ENCODE results near the gene BRAT1. TPM values are rescaled to one million over a fixed set of nuclear protein-coding genes. Genes with fewer than 3 reads are reported as not detected.

The BRAT1 gene
- total and polyA plus RNA-seq, 7 donors, result 9.6 to 25.9 (median 20.0) TPM

DNA sequence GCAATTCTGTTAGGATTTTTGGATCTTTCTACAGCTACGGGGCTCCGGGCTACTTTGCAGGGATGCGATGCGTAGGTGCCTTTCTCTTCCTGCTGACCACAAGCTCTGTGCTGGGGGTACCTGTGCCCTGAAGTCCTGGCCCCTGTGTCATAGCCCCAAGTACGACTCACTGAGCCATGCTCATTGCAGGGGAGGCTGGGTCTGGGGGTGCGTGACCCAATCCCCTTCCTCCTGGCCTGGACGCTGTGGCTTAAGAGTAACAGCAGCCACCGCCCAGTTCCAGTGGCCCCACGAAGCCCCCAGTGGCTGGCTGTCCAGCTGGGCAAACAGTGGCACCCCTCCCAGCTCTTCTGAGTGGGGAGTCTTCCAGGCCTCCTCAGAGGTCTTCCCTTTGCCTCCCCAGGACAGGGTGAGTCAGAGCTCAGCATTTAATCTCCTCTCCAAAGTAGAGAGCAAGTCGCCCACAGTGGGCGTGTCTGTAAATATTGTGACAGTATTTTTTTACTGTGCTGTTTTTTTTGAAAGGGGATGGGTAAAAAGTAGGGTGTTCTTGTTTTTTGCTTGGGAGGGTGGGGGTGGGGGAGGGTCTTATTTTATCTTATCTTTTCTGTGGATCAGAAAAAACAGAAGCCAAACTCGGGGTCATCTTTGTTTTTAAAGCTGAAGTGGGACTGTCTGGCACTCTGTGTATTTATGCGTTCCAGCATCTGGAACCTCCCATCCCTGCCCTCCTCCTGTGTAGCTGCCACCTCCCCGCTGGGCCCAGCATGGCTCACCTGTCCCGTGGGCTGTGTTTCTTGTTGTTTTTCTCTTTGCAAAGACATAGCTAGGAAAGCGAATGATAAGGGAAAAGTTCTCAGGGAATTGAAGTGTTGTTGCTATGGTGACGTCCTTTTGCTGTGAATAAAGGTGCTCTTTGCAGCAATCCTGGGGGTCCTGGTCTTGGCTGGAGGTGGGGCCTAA, 27.5 kb downstream of the BRAT1 start:
- intact Hi-C loops (cut with DNase I), result no loop called here
- Histone ChIP-seq H3K4me3 (no peak overlapping the region), H3K27ac (peak overlapping the region in 2 of 4 donors; percentile 61 to 70), H3K9me3 (no peaks in the 10 kb centered on the region), H3K36me3 (no peaks in the 10 kb centered on the region), H3K4me1 (peaks cover 0 to 46% (median 27%) of the 10 kb centered on the region in 4 donors), H3K27me3 (peaks cover 19 to 72% (median 47%) of the 10 kb centered on the region in 3 donors)
- TF ChIP-seq EP300 (IDR thresholded peaks at IDR 0.05) (no peak), POLR2AphosphoS5 (IDR thresholded peaks at IDR 0.05) (no peak), POLR2A (IDR thresholded peaks at IDR 0.05) (no peak)
- TF ChIP-seq, protein P1, sequence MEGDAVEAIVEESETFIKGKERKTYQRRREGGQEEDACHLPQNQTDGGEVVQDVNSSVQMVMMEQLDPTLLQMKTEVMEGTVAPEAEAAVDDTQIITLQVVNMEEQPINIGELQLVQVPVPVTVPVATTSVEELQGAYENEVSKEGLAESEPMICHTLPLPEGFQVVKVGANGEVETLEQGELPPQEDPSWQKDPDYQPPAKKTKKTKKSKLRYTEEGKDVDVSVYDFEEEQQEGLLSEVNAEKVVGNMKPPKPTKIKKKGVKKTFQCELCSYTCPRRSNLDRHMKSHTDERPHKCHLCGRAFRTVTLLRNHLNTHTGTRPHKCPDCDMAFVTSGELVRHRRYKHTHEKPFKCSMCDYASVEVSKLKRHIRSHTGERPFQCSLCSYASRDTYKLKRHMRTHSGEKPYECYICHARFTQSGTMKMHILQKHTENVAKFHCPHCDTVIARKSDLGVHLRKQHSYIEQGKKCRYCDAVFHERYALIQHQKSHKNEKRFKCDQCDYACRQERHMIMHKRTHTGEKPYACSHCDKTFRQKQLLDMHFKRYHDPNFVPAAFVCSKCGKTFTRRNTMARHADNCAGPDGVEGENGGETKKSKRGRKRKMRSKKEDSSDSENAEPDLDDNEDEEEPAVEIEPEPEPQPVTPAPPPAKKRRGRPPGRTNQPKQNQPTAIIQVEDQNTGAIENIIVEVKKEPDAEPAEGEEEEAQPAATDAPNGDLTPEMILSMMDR (IDR thresholded peaks at IDR 0.05), result no peak
- WGBS, 2 donors, result 45 to 61% methylated on average over 17 of the region's 17 CpGs
- DNase-seq, result no peak

GRCh38 chr7:2526659-2527504, 28.4 kb downstream of the BRAT1 start:
- peaks cover 25 to 81% (median 56%) of the 10 kb centered on the region in 3 donors for H3K27me3 ChIP-seq
- TF ChIP-seq, protein P1 (IDR thresholded peaks at IDR 0.05), result no peak
- TF ChIP-seq POLR2AphosphoS5 (IDR thresholded peaks at IDR 0.05), result no peak
- TF ChIP-seq POLR2A (IDR thresholded peaks at IDR 0.05), result no peak
- no peak for TF ChIP-seq EP300 (IDR thresholded peaks at IDR 0.05)

GRCh38 chr7:2525658-2526630, 29.4 kb downstream of the BRAT1 start:
- Histone ChIP-seq H3K36me3 (no peaks in the 10 kb centered on the region), H3K27ac (no peak overlapping the region), H3K9me3 (no peaks in the 10 kb centered on the region), H3K27me3 (peaks cover 34 to 90% (median 65%) of the 10 kb centered on the region in 3 donors), H3K4me3 (no peak overlapping the region), H3K4me1 (peaks cover 0 to 62% (median 29%) of the 10 kb centered on the region in 4 donors)
- TF ChIP-seq EP300 (IDR thresholded peaks at IDR 0.05) (no peak), POLR2A (IDR thresholded peaks at IDR 0.05) (no peak), POLR2AphosphoS5 (IDR thresholded peaks at IDR 0.05) (no peak)
- TF ChIP-seq, protein P1 (IDR thresholded peaks at IDR 0.05), result no peak
- intact Hi-C loops (cut with DNase I), result no loop called here
- WGBS, 2 donors, result 33 to 68% methylated on average over 36 of the region's 36 CpGs
- DNase-seq, result no peak

More at GRCh38 chr7:2526659-2527504, 28.4 kb downstream of the BRAT1 start:
- H3K4me3 ChIP-seq, result no peak overlapping the region
- no peak for DNase-seq
- no peaks in the 10 kb centered on the region for H3K36me3 ChIP-seq
- no peak overlapping the region for H3K27ac ChIP-seq
- no peaks in the 10 kb centered on the region for H3K9me3 ChIP-seq
- whole genome bisulfite sequencing, 2 donors, result 53 to 79% methylated on average over 40 of the region's 40 CpGs
- intact Hi-C loops (cut with DNase I), result no loop called here
- peaks cover 0 to 54% (median 29%) of the 10 kb centered on the region in 4 donors for H3K4me1 ChIP-seq

All from sigmoid colon (tissue), 7 donors.